ENCODE measurements around the gene FAM187B.

Gene FAM187B

DNA sequence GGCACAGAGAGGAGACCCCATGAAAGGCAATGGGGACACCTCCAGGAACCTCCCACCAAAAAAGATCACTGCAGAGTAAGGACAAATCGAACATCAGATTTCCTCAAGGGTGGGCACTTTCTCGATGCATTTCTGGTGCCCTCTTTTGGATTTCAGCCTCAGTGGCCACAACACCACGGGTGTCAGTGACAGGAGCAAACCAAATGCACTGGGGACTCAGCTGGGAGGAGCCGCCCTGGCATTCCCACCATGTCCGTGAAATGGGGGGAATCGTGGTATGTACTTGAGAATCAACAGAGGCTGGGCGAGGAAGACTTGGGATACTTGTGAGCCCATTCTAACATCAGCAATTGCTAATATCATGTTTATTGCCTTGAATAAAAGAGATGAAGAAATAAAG, 16.3 kb downstream of the FAM187B start:
- H3K4me3 ChIP-seq (ENCODE audit: low read length): no peak overlapping the region
- H3K27me3 ChIP-seq (ENCODE audit: control insufficient read depth, insufficient read depth, low read length): no peaks in the 10 kb centered on the region
- peaks cover 13% of the 10 kb centered on the region for H3K4me1 ChIP-seq (ENCODE audit: control insufficient read depth, insufficient read depth, low read length)
- no peak overlapping the region for H3K9ac ChIP-seq (ENCODE audit: low read length)
- no peaks in the 10 kb centered on the region for H3K9me3 ChIP-seq (ENCODE audit: control insufficient read depth, low read length)
- H3K36me3 ChIP-seq (ENCODE audit: control insufficient read depth, insufficient read depth, low read length): no peaks in the 10 kb centered on the region

DNA sequence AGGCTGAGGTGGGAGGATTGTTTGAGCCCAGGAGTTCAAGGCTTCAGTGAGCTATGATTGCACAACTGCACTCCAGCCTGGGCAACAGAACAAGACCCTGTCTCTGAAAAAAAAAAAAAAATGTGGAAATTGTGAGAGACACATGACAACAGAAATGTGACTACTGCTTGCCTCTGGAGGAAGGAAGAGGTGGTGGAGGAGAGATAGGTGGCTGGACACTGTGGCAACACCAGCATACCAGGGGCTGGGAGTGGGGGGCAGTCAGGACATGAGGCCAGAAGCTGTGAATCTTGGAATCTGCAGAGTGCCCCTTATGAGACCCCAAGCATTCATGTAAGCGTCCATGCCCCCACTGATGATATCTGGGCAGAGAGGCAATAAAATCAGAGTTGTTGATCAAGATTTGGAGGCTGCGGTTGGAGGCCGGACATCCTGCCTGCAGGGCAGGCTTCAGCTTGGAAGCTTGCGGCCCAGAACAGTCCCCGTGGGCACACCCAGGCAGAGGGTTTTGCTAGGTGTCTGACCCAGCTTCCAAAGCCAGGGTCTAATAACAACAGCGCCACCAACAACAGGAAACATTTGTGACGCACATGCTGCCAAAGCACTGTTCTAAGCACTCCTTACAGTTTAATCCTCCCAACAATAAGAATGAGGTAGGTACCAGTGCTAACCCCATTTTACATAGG, 16.9 kb downstream of the FAM187B start:
- H3K27me3 ChIP-seq (ENCODE audit: control insufficient read depth, insufficient read depth, low read length): no peaks in the 10 kb centered on the region
- H3K4me1 ChIP-seq (ENCODE audit: control insufficient read depth, insufficient read depth, low read length): peaks cover 15% of the 10 kb centered on the region
- no peaks in the 10 kb centered on the region for H3K36me3 ChIP-seq (ENCODE audit: control insufficient read depth, insufficient read depth, low read length)
- no peaks in the 10 kb centered on the region for H3K9me3 ChIP-seq (ENCODE audit: control insufficient read depth, low read length)
- no peak overlapping the region for H3K9ac ChIP-seq (ENCODE audit: low read length)
- H3K4me3 ChIP-seq (ENCODE audit: low read length): no peak overlapping the region

DNA sequence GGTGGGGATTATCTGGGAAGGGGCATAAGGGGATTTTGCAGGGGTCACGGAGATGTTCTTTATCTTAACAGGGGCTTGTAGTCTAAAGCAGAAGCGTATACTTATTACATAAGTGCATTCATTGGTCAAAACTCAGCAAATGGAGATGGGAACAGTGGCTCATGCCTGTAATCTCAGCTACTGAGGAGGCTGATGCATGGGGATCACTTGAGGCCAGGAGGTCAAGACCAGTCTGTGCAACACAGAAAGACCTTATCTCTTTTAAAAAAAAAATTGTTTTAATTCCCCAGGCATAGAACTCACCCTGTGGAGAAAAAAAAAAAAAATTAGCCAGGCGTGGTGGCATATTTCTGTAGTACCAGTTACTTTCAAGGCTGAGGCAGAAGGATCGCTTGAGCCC, 18.9 kb downstream of the FAM187B start:
- no peaks in the 10 kb centered on the region for H3K9me3 ChIP-seq (ENCODE audit: control insufficient read depth, low read length)
- no peak overlapping the region for H3K9ac ChIP-seq (ENCODE audit: low read length)
- no peaks in the 10 kb centered on the region for H3K27me3 ChIP-seq (ENCODE audit: control insufficient read depth, insufficient read depth, low read length)
- H3K4me1 ChIP-seq (ENCODE audit: control insufficient read depth, insufficient read depth, low read length): peaks cover 34% of the 10 kb centered on the region
- no peaks in the 10 kb centered on the region for H3K36me3 ChIP-seq (ENCODE audit: control insufficient read depth, insufficient read depth, low read length)
- H3K4me3 ChIP-seq (ENCODE audit: low read length): no peak overlapping the region

DNA sequence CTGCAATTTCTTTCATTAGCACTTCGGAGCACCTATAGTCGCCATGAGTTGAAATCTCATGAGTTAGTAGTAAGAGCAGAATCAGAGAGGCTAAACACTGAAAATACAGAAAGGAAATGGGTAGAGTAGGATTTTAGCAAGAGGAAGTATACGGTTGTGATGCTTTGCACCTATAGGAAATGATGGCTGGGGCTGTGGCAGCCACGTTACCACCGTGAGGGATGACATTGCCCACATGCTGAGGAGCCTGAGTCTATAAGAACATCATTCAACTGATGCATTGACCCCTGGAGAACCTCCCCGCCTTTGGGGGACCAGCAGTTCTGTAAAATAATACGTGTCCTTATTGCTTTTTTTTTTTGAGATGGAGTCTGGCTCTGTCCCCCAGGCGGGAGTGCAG, 20.4 kb downstream of the FAM187B start:
- Histone ChIP-seq H3K27me3 (ENCODE audit: control insufficient read depth, insufficient read depth, low read length) (no peaks in the 10 kb centered on the region), H3K4me3 (ENCODE audit: low read length) (no peak overlapping the region), H3K9me3 (ENCODE audit: control insufficient read depth, low read length) (no peaks in the 10 kb centered on the region), H3K36me3 (ENCODE audit: control insufficient read depth, insufficient read depth, low read length) (no peaks in the 10 kb centered on the region), H3K9ac (ENCODE audit: low read length) (no peak overlapping the region), H3K4me1 (ENCODE audit: control insufficient read depth, insufficient read depth, low read length) (peaks cover 20% of the 10 kb centered on the region)

GRCh38 chr19:35207391-35207871, 21.1 kb downstream of the FAM187B start:
- H3K9ac ChIP-seq (ENCODE audit: low read length): no peak overlapping the region

GRCh38 chr19:35206855-35207254, 21.7 kb downstream of the FAM187B start:
- H3K9ac ChIP-seq (ENCODE audit: low read length): no peak overlapping the region
- H3K4me1 ChIP-seq (ENCODE audit: control insufficient read depth, insufficient read depth, low read length): peaks cover 20% of the 10 kb centered on the region
- no peak overlapping the region for H3K4me3 ChIP-seq (ENCODE audit: low read length)
- no peaks in the 10 kb centered on the region for H3K27me3 ChIP-seq (ENCODE audit: control insufficient read depth, insufficient read depth, low read length)
- H3K36me3 ChIP-seq (ENCODE audit: control insufficient read depth, insufficient read depth, low read length): no peaks in the 10 kb centered on the region
- H3K9me3 ChIP-seq (ENCODE audit: control insufficient read depth, low read length): no peaks in the 10 kb centered on the region

More at GRCh38 chr19:35207391-35207871, 21.1 kb downstream of the FAM187B start:
- Histone ChIP-seq H3K36me3 (ENCODE audit: control insufficient read depth, insufficient read depth, low read length) (no peaks in the 10 kb centered on the region), H3K27me3 (ENCODE audit: control insufficient read depth, insufficient read depth, low read length) (no peaks in the 10 kb centered on the region), H3K4me3 (ENCODE audit: low read length) (no peak overlapping the region), H3K4me1 (ENCODE audit: control insufficient read depth, insufficient read depth, low read length) (peaks cover 20% of the 10 kb centered on the region), H3K9me3 (ENCODE audit: control insufficient read depth, low read length) (no peaks in the 10 kb centered on the region)

GRCh38 chr19:35206379-35206778, 22.2 kb downstream of the FAM187B start:
- H3K4me1 ChIP-seq (ENCODE audit: control insufficient read depth, insufficient read depth, low read length): peaks cover 20% of the 10 kb centered on the region
- H3K4me3 ChIP-seq (ENCODE audit: low read length): no peak overlapping the region
- no peaks in the 10 kb centered on the region for H3K27me3 ChIP-seq (ENCODE audit: control insufficient read depth, insufficient read depth, low read length)
- no peak overlapping the region for H3K9ac ChIP-seq (ENCODE audit: low read length)
- H3K9me3 ChIP-seq (ENCODE audit: control insufficient read depth, low read length): no peaks in the 10 kb centered on the region
- no peaks in the 10 kb centered on the region for H3K36me3 ChIP-seq (ENCODE audit: control insufficient read depth, insufficient read depth, low read length)

GRCh38 chr19:35205733-35206323, 22.7 kb downstream of the FAM187B start:
- H3K9me3 ChIP-seq (ENCODE audit: control insufficient read depth, low read length): no peaks in the 10 kb centered on the region
- no peaks in the 10 kb centered on the region for H3K36me3 ChIP-seq (ENCODE audit: control insufficient read depth, insufficient read depth, low read length)
- H3K27me3 ChIP-seq (ENCODE audit: control insufficient read depth, insufficient read depth, low read length): no peaks in the 10 kb centered on the region
- no peak overlapping the region for H3K9ac ChIP-seq (ENCODE audit: low read length)
- H3K4me1 ChIP-seq (ENCODE audit: control insufficient read depth, insufficient read depth, low read length): peaks cover 20% of the 10 kb centered on the region
- H3K4me3 ChIP-seq (ENCODE audit: low read length): no peak overlapping the region

- no peaks in the 10 kb centered on the region for H3K36me3 ChIP-seq (ENCODE audit: control insufficient read depth, insufficient read depth, low read length)
- no peaks in the 10 kb centered on the region for H3K27me3 ChIP-seq (ENCODE audit: control insufficient read depth, insufficient read depth, low read length)
- H3K9me3 ChIP-seq (ENCODE audit: control insufficient read depth, low read length): no peaks in the 10 kb centered on the region
- H3K9ac ChIP-seq (ENCODE audit: low read length): no peak overlapping the region
- no peak overlapping the region for H3K4me3 ChIP-seq (ENCODE audit: low read length)
- peaks cover 26% of the 10 kb centered on the region for H3K4me1 ChIP-seq (ENCODE audit: control insufficient read depth, insufficient read depth, low read length)
These were observed 23.5 kb downstream of the FAM187B start for GRCh38 chr19:35204799-35205732.

DNA sequence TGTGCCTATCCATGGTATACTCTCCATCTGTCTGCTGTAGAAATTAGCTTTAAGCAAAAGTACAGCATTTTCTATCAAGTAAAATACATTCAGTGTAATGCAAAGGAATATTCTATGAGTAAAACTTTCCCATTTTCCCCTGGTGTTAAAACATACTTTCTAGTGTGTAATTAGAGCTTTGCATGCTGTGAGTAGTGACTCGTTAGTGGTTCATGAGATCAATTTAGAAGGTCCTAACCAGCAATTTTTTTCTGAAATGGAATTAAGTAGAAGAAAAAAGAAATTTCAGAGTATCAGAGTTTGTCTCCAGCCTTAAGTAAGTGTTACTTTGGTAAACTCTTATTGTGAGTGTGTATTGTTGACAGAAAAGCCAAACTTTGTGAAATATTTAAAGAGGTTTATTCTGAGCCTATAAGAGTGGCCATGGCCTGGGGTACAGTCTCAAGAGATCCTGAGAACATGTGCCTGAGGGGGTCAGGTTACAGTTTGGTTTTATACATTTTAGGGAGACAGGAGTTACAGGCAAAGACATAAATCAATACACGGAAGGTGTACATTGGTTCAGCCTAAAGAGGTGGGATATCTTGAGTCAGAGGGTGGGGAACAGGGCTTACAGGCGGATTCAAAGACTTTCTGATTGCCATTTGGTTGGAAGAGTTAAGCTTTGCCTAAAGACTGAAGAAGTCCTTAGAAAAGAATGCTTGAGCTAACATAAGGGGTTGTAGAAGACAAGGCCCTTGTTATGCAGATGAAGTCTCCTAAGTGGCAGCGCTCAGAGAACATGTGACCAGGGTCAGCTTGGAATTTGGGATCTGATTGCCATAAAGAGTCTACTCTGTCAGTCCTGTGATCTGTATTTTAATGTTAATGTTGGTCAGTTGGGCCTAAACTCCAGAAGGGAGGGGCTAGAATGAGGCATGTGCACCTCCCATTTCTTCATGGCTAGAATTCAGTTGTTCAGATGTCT, 25.5 kb downstream of the FAM187B start:
- peaks cover 38% of the 10 kb centered on the region for H3K4me1 ChIP-seq (ENCODE audit: control insufficient read depth, insufficient read depth, low read length)
- H3K4me3 ChIP-seq (ENCODE audit: low read length): no peak overlapping the region
- no peaks in the 10 kb centered on the region for H3K36me3 ChIP-seq (ENCODE audit: control insufficient read depth, insufficient read depth, low read length)
- no peak overlapping the region for H3K9ac ChIP-seq (ENCODE audit: low read length)
- no peaks in the 10 kb centered on the region for H3K9me3 ChIP-seq (ENCODE audit: control insufficient read depth, low read length)
- no peaks in the 10 kb centered on the region for H3K27me3 ChIP-seq (ENCODE audit: control insufficient read depth, insufficient read depth, low read length)

- H3K27me3 ChIP-seq (ENCODE audit: control insufficient read depth, insufficient read depth, low read length): no peaks in the 10 kb centered on the region
- no peak overlapping the region for H3K4me3 ChIP-seq (ENCODE audit: low read length)
- H3K4me1 ChIP-seq (ENCODE audit: control insufficient read depth, insufficient read depth, low read length): peaks cover 18% of the 10 kb centered on the region
- no peak overlapping the region for H3K9ac ChIP-seq (ENCODE audit: low read length)
- H3K36me3 ChIP-seq (ENCODE audit: control insufficient read depth, insufficient read depth, low read length): no peaks in the 10 kb centered on the region
- no peaks in the 10 kb centered on the region for H3K9me3 ChIP-seq (ENCODE audit: control insufficient read depth, low read length)
These were observed 29.1 kb downstream of the FAM187B start for GRCh38 chr19:35199481-35199880.
